Measurements from ENCODE around the gene RHOF.

- TF ChIP-seq REST (IDR thresholded peaks at IDR 0.05) (no peak), GABPA (IDR thresholded peaks at IDR 0.05 in 1 of 2, conservative IDR thresholded peaks at IDR 0.05 in 1 of 2) (no peak), CTCF (IDR thresholded peaks at IDR 0.05; ENCODE audit: low read depth, low read length, missing input control) (no peak)
Observed at GRCh38 chr12:121781998-121782979, 11.2 kb downstream of the RHOF start.
